ENCODE results near the gene KRT25. TPM values are rescaled to one million over a fixed set of nuclear protein-coding genes. Genes with fewer than 3 reads are reported as not detected.

The KRT25 gene, protein sequence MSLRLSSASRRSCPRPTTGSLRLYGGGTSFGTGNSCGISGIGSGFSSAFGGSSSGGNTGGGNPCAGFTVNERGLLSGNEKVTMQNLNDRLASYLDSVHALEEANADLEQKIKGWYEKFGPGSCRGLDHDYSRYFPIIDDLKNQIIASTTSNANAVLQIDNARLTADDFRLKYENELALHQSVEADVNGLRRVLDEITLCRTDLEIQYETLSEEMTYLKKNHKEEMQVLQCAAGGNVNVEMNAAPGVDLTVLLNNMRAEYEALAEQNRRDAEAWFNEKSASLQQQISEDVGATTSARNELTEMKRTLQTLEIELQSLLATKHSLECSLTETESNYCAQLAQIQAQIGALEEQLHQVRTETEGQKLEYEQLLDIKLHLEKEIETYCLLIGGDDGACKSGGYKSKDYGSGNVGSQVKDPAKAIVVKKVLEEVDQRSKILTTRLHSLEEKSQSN
- not detected for polyA plus RNA-seq (2013)

- Histone ChIP-seq H3K4me1 (ENCODE audit: control extremely low read depth in 1 of 4, control insufficient read depth in 4 of 4, insufficient read depth in 4 of 4, low read length in 3 of 4) (no peaks in the 10 kb centered on the region), H3K36me3 (ENCODE audit: control insufficient read depth in 4 of 4, insufficient read depth in 4 of 4, low read length in 3 of 4) (no peaks in the 10 kb centered on the region), H3K9me3 (ENCODE audit: control extremely low read depth in 1 of 5, control insufficient read depth in 4 of 5, insufficient read depth in 2 of 5, low read depth in 1 of 5, low read length in 4 of 5) (peaks cover 0 to 17% (median 3%) of the 10 kb centered on the region in 5 experiments), H3K27ac (ENCODE audit: insufficient read depth in 1 of 2, low read depth in 1 of 2, low read length in 2 of 2, poor library complexity in 1 of 2, severe bottlenecking in 2 of 2) (no peak within 1 kb of the TSS), H3K4me3 (ENCODE audit: control insufficient read depth in 1 of 7, extremely low read depth in 1 of 7, insufficient read depth in 4 of 7, low read depth in 2 of 7, low read length in 6 of 7) (no peak within 1 kb of the TSS), H3K27me3 (replicated peaks in 2 of 5; ENCODE audit: control insufficient read depth in 4 of 5, insufficient read depth in 5 of 5, low read length in 4 of 5) (peaks cover 3 to 29% (median 9%) of the 10 kb centered on the region in 5 experiments)
- ChIA-PET POLR2A (no interaction called here), CTCF (no interaction called here)
- DNase-seq, result no peak
- 77% methylated on average over 4 of the region's 4 CpGs for WGBS (ENCODE audit: insufficient coverage)
Measured at GRCh38 chr17:40755231-40755630, at the start of gene KRT25. Gene KRT25 (minus strand): TSS chr17:40755331. CDS start chr17:40755271, 60 bp downstream.

- Histone ChIP-seq H3K9me3 (ENCODE audit: control extremely low read depth in 1 of 5, control insufficient read depth in 4 of 5, insufficient read depth in 2 of 5, low read depth in 1 of 5, low read length in 4 of 5) (no peaks in the 10 kb centered on the region), H3K36me3 (ENCODE audit: control insufficient read depth in 4 of 4, insufficient read depth in 4 of 4, low read length in 3 of 4) (no peaks in the 10 kb centered on the region), H3K4me1 (ENCODE audit: control extremely low read depth in 1 of 4, control insufficient read depth in 4 of 4, insufficient read depth in 4 of 4, low read length in 3 of 4) (no peaks in the 10 kb centered on the region), H3K27ac (ENCODE audit: insufficient read depth in 1 of 2, low read depth in 1 of 2, low read length in 2 of 2, poor library complexity in 1 of 2, severe bottlenecking in 2 of 2) (no peak overlapping the region), H3K27me3 (replicated peaks in 2 of 5; ENCODE audit: control insufficient read depth in 4 of 5, insufficient read depth in 5 of 5, low read length in 4 of 5) (peaks cover 20 to 77% (median 24%) of the 10 kb centered on the region in 5 experiments), H3K4me3 (ENCODE audit: control insufficient read depth in 1 of 7, extremely low read depth in 1 of 7, insufficient read depth in 4 of 7, low read depth in 2 of 7, low read length in 6 of 7) (no peak overlapping the region)
- DNase-seq, result peak; percentile 58 to 77 (median 76)
- ChIA-PET CTCF (interaction anchor here (0.7 kb wide), 1 partner anchor 8 kb away, joined by 4 read pairs; no protein-coding TSS in a partner anchor), POLR2A (no interaction called here)
- WGBS (ENCODE audit: insufficient coverage), result 20% methylated on average over 8 of the region's 13 CpGs
Measured at GRCh38 chr17:40803617-40804082, 48.5 kb upstream of the KRT25 start.

- Histone ChIP-seq H3K4me3 (ENCODE audit: control insufficient read depth in 1 of 7, extremely low read depth in 1 of 7, insufficient read depth in 4 of 7, low read depth in 2 of 7, low read length in 6 of 7) (no peak overlapping the region), H3K4me1 (ENCODE audit: control extremely low read depth in 1 of 4, control insufficient read depth in 4 of 4, insufficient read depth in 4 of 4, low read length in 3 of 4) (no peaks in the 10 kb centered on the region), H3K27me3 (replicated peaks in 2 of 5; ENCODE audit: control insufficient read depth in 4 of 5, insufficient read depth in 5 of 5, low read length in 4 of 5) (peaks cover 19 to 72% (median 23%) of the 10 kb centered on the region in 5 experiments), H3K27ac (ENCODE audit: insufficient read depth in 1 of 2, low read depth in 1 of 2, low read length in 2 of 2, poor library complexity in 1 of 2, severe bottlenecking in 2 of 2) (no peak overlapping the region), H3K9me3 (ENCODE audit: control extremely low read depth in 1 of 5, control insufficient read depth in 4 of 5, insufficient read depth in 2 of 5, low read depth in 1 of 5, low read length in 4 of 5) (no peaks in the 10 kb centered on the region), H3K36me3 (ENCODE audit: control insufficient read depth in 4 of 4, insufficient read depth in 4 of 4, low read length in 3 of 4) (no peaks in the 10 kb centered on the region)
- WGBS (ENCODE audit: insufficient coverage), result 79% methylated on average over 2 of the region's 2 CpGs
- CTCF ChIA-PET, result no interaction called here
- POLR2A ChIA-PET, result no interaction called here
- no peak for DNase-seq
Measured at GRCh38 chr17:40801157-40801556, 46.0 kb upstream of the KRT25 start.

GRCh38 chr17:40800381-40800780 is 45.2 kb upstream of the KRT25 start:
- Histone ChIP-seq H3K9me3 (ENCODE audit: control extremely low read depth in 1 of 5, control insufficient read depth in 4 of 5, insufficient read depth in 2 of 5, low read depth in 1 of 5, low read length in 4 of 5) (no peaks in the 10 kb centered on the region), H3K4me3 (ENCODE audit: control insufficient read depth in 1 of 7, extremely low read depth in 1 of 7, insufficient read depth in 4 of 7, low read depth in 2 of 7, low read length in 6 of 7) (no peak overlapping the region), H3K36me3 (ENCODE audit: control insufficient read depth in 4 of 4, insufficient read depth in 4 of 4, low read length in 3 of 4) (no peaks in the 10 kb centered on the region), H3K4me1 (ENCODE audit: control extremely low read depth in 1 of 4, control insufficient read depth in 4 of 4, insufficient read depth in 4 of 4, low read length in 3 of 4) (no peaks in the 10 kb centered on the region), H3K27ac (ENCODE audit: insufficient read depth in 1 of 2, low read depth in 1 of 2, low read length in 2 of 2, poor library complexity in 1 of 2, severe bottlenecking in 2 of 2) (no peak overlapping the region), H3K27me3 (replicated peaks in 2 of 5; ENCODE audit: control insufficient read depth in 4 of 5, insufficient read depth in 5 of 5, low read length in 4 of 5) (peaks cover 16 to 72% (median 24%) of the 10 kb centered on the region in 5 experiments)
- 38% methylated on average over 1 of the region's 1 CpG for WGBS (ENCODE audit: insufficient coverage)
- POLR2A ChIA-PET, result no interaction called here
- no peak for DNase-seq
- CTCF ChIA-PET, result no interaction called here

GRCh38 chr17:40799859-40800258 is 44.7 kb upstream of the KRT25 start, which contains the start of gene KRT28:
Gene KRT28 (minus strand): TSS chr17:40799959. CDS start chr17:40799893, 66 bp downstream.
- POLR2A ChIA-PET, result no interaction called here

DNA sequence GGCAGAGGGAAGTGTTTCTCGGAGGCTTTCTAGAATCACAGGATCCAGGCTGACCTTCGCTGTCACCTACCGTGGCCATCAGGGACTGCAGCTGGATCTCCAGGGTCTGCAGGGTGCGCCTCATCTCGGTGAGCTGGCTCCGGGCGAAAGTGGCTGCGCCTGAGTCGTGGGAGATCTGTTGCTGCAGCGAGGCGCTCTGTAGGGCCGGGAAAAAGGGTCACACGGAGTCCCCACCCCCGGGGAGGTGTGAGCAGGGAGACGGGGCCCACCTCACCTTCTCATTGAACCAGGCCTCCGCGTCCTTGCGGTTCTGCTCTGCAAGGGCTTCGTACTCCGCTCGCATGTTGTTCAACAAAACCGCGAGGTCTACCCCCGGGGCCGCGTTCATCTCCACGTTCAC is 41.7 kb upstream of the KRT25 start:
- Histone ChIP-seq H3K27me3 (replicated peaks in 2 of 5; ENCODE audit: control insufficient read depth in 4 of 5, insufficient read depth in 5 of 5, low read length in 4 of 5) (peaks cover 12 to 71% (median 33%) of the 10 kb centered on the region in 5 experiments), H3K36me3 (ENCODE audit: control insufficient read depth in 4 of 4, insufficient read depth in 4 of 4, low read length in 3 of 4) (no peaks in the 10 kb centered on the region), H3K27ac (ENCODE audit: insufficient read depth in 1 of 2, low read depth in 1 of 2, low read length in 2 of 2, poor library complexity in 1 of 2, severe bottlenecking in 2 of 2) (no peak overlapping the region), H3K4me3 (ENCODE audit: control insufficient read depth in 1 of 7, extremely low read depth in 1 of 7, insufficient read depth in 4 of 7, low read depth in 2 of 7, low read length in 6 of 7) (no peak overlapping the region), H3K9me3 (ENCODE audit: control extremely low read depth in 1 of 5, control insufficient read depth in 4 of 5, insufficient read depth in 2 of 5, low read depth in 1 of 5, low read length in 4 of 5) (peaks cover 0 to 1% (median 0%) of the 10 kb centered on the region in 5 experiments), H3K4me1 (ENCODE audit: control extremely low read depth in 1 of 4, control insufficient read depth in 4 of 4, insufficient read depth in 4 of 4, low read length in 3 of 4) (no peaks in the 10 kb centered on the region)
- CTCF ChIA-PET, result no interaction called here
- POLR2A ChIA-PET, result no interaction called here
- 80% methylated on average over 26 of the region's 27 CpGs for WGBS (ENCODE audit: insufficient coverage)
- DNase-seq, result no peak

More at GRCh38 chr17:40799859-40800258, 44.7 kb upstream of the KRT25 start, which contains the start of gene KRT28:
- Histone ChIP-seq H3K27me3 (replicated peaks in 2 of 5; ENCODE audit: control insufficient read depth in 4 of 5, insufficient read depth in 5 of 5, low read length in 4 of 5) (peaks cover 14 to 72% (median 28%) of the 10 kb centered on the region in 5 experiments), H3K27ac (ENCODE audit: insufficient read depth in 1 of 2, low read depth in 1 of 2, low read length in 2 of 2, poor library complexity in 1 of 2, severe bottlenecking in 2 of 2) (no peak within 1 kb of the TSS), H3K4me1 (ENCODE audit: control extremely low read depth in 1 of 4, control insufficient read depth in 4 of 4, insufficient read depth in 4 of 4, low read length in 3 of 4) (no peaks in the 10 kb centered on the region), H3K36me3 (ENCODE audit: control insufficient read depth in 4 of 4, insufficient read depth in 4 of 4, low read length in 3 of 4) (no peaks in the 10 kb centered on the region), H3K9me3 (ENCODE audit: control extremely low read depth in 1 of 5, control insufficient read depth in 4 of 5, insufficient read depth in 2 of 5, low read depth in 1 of 5, low read length in 4 of 5) (no peaks in the 10 kb centered on the region), H3K4me3 (ENCODE audit: control insufficient read depth in 1 of 7, extremely low read depth in 1 of 7, insufficient read depth in 4 of 7, low read depth in 2 of 7, low read length in 6 of 7) (no peak within 1 kb of the TSS)
- no peak for DNase-seq
- WGBS (ENCODE audit: insufficient coverage), result no CpG with 5 or more reads among the region's 3 CpGs
- CTCF ChIA-PET, result no interaction called here

Measured in common myeloid progenitor, CD34-positive (primary cell).